Measurements from ENCODE around the gene WDR4. TPM values are rescaled to one million over a fixed set of nuclear protein-coding genes. Genes with fewer than 3 reads are reported as not detected.

WDR4 gene
- total RNA-seq, 2 donors from 2014 or later, result 8.0 to 37.9 TPM

GRCh38 chr21:42860345-42860744 lies 19.0 kb downstream of the WDR4 start:
- intact Hi-C loops (cut with DNase I), result no loop called here

GRCh38 chr21:42859891-42860230 lies 19.5 kb downstream of the WDR4 start:
- TF ChIP-seq POLR2A (IDR thresholded peaks at IDR 0.05), result no peak
- TF ChIP-seq CTCF (IDR thresholded peaks at IDR 0.05), result no peak
- intact Hi-C loops (cut with DNase I), result no loop called here
- no peaks in the 10 kb centered on the region for H3K9me3 ChIP-seq
- WGBS, 2 donors, result 90 to 95% methylated on average over 6 of the region's 6 CpGs
- no peaks in the 10 kb centered on the region for H3K4me1 ChIP-seq
- H3K27ac ChIP-seq, result no peak overlapping the region
- H3K27me3 ChIP-seq, result no peaks in the 10 kb centered on the region
- no peak for ATAC-seq
- no peak for DNase-seq
- peaks cover 8 to 23% of the 10 kb centered on the region in 2 donors for H3K36me3 ChIP-seq (replicated peaks in 1 of 2; ENCODE audit: insufficient read depth in 1 of 2, low read depth in 2 of 2)
- no peak overlapping the region for H3K4me3 ChIP-seq

More at GRCh38 chr21:42860345-42860744, 19.0 kb downstream of the WDR4 start:
- Histone ChIP-seq H3K27ac (no peak overlapping the region), H3K9me3 (no peaks in the 10 kb centered on the region), H3K4me3 (no peak overlapping the region), H3K36me3 (replicated peaks in 1 of 2; ENCODE audit: insufficient read depth in 1 of 2, low read depth in 2 of 2) (peaks cover 4 to 18% of the 10 kb centered on the region in 2 donors), H3K4me1 (no peaks in the 10 kb centered on the region), H3K27me3 (no peaks in the 10 kb centered on the region)
- no peak for TF ChIP-seq POLR2A (IDR thresholded peaks at IDR 0.05)
- TF ChIP-seq CTCF (IDR thresholded peaks at IDR 0.05), result no peak
- DNase-seq, result no peak
- no peak for ATAC-seq
- WGBS, 2 donors, result 92 to 98% methylated on average over 12 to 14 of the region's 17 CpGs

- 88 to 95% methylated on average over 15 to 31 of the region's 34 CpGs for WGBS, 2 donors
- Histone ChIP-seq H3K4me3 (no peak overlapping the region), H3K27ac (no peak overlapping the region), H3K36me3 (replicated peaks in 1 of 2; ENCODE audit: insufficient read depth in 1 of 2, low read depth in 2 of 2) (peaks cover 8 to 28% of the 10 kb centered on the region in 2 donors), H3K9me3 (no peaks in the 10 kb centered on the region), H3K27me3 (no peaks in the 10 kb centered on the region), H3K4me1 (no peaks in the 10 kb centered on the region)
- TF ChIP-seq POLR2A (IDR thresholded peaks at IDR 0.05) (no peak), CTCF (IDR thresholded peaks at IDR 0.05) (no peak)
- DNase-seq, result no peak
- ATAC-seq, result no peak
- intact Hi-C loops (cut with DNase I), result no loop called here
Observed at GRCh38 chr21:42858957-42859890, 20.1 kb downstream of the WDR4 start.

- no peaks in the 10 kb centered on the region for H3K4me1 ChIP-seq
- H3K36me3 ChIP-seq (replicated peaks in 1 of 2; ENCODE audit: insufficient read depth in 1 of 2, low read depth in 2 of 2), result peaks cover 8 to 37% of the 10 kb centered on the region in 2 donors
- H3K27me3 ChIP-seq, result no peaks in the 10 kb centered on the region
- 58 to 63% methylated on average over 12 to 19 of the region's 19 CpGs for WGBS, 2 donors
- no peak overlapping the region for H3K4me3 ChIP-seq
- DNase-seq (peak in 1 of 4 donors; percentile 35), ATAC-seq (no peak)
- intact Hi-C loops (cut with DNase I), result no loop called here
- H3K9me3 ChIP-seq, result no peaks in the 10 kb centered on the region
- no peak overlapping the region for H3K27ac ChIP-seq
- TF ChIP-seq POLR2A (IDR thresholded peaks at IDR 0.05) (no peak), CTCF (IDR thresholded peaks at IDR 0.05) (no peak)
Observed at GRCh38 chr21:42858185-42858847, 21.0 kb downstream of the WDR4 start.
